ENCODE results near the gene COL11A2. TPM values are rescaled to one million over a fixed set of nuclear protein-coding genes. Genes with fewer than 3 reads are reported as not detected.

The COL11A2 gene
- total and polyA plus RNA-seq, 2 of the 13 experiments (the other 11 are each of a cell fraction or from before 2014, with no cell fraction given): 0.55 TPM

- BruUV-seq (replicated peaks): TSS peak; percentile 83
- no peak overlapping the region for H2AFZ ChIP-seq (ENCODE audit: low read length)
- TF ChIP-seq KDM4B (CRISPR knock-in tag; IDR thresholded peaks at IDR 0.05) (0 out of 2 replicates have a peak, but pooled peaks have one; percentile 4), SMAD1 (CRISPR knock-in tag; IDR thresholded peaks at IDR 0.05; ENCODE audit: borderline replicate concordance, low read depth) (no peak), ZNF501 (CRISPR knock-in tag; IDR thresholded peaks at IDR 0.05) (no peak), ZNF274 (CRISPR knock-in tag; IDR thresholded peaks at IDR 0.05) (no peak), RBAK (CRISPR knock-in tag; IDR thresholded peaks at IDR 0.05) (0 out of 2 replicates have a peak, but pooled peaks have one; percentile 43), ZNF256 (CRISPR knock-in tag; conservative IDR thresholded peaks at IDR 0.05) (peak; percentile 12; the same call in 1 of the 2 replicates), CENPBD1 (CRISPR knock-in tag; IDR thresholded peaks at IDR 0.05; ENCODE audit: borderline replicate concordance, low read depth) (no peak), ARNTL (CRISPR knock-in tag; IDR thresholded peaks at IDR 0.05) (no peak), ZNF616 (CRISPR knock-in tag; IDR thresholded peaks at IDR 0.05; ENCODE audit: low read depth) (0 out of 2 replicates have a peak, but pooled peaks have one; percentile 25), NCOA1 (CRISPR knock-in tag; IDR thresholded peaks at IDR 0.05) (0 out of 2 replicates have a peak, but pooled peaks have one; percentile 51), POLR2AphosphoS2 (IDR thresholded peaks at IDR 0.05; ENCODE audit: low read depth, low read length) (0 out of 2 replicates have a peak, but pooled peaks have one; percentile 6), ZSCAN21 (CRISPR knock-in tag; IDR thresholded peaks at IDR 0.05; ENCODE audit: borderline replicate concordance) (peak; percentile 45; the same call in 1 of the 2 replicates), EEA1 (CRISPR knock-in tag; IDR thresholded peaks at IDR 0.05; ENCODE audit: borderline replicate concordance) (peak; percentile 27; the same call in 1 of the 2 replicates), HOXA7 (CRISPR knock-in tag; IDR thresholded peaks at IDR 0.05) (no peak), ZNF30 (CRISPR knock-in tag; IDR thresholded peaks at IDR 0.05) (no peak), ZNF781 (CRISPR knock-in tag; IDR thresholded peaks at IDR 0.05; ENCODE audit: borderline replicate concordance, not compliant biosample characterization) (peak; percentile 31), RERE (CRISPR knock-in tag; IDR thresholded peaks at IDR 0.05; ENCODE audit: low read depth) (no peak), ZNF326 (CRISPR knock-in tag; IDR thresholded peaks at IDR 0.05; ENCODE audit: borderline replicate concordance) (no peak), ZNF747 (CRISPR knock-in tag; IDR thresholded peaks at IDR 0.05; ENCODE audit: borderline replicate concordance) (no peak), RAD21 (CRISPR knock-in tag; IDR thresholded peaks at IDR 0.05) (peak; percentile 30)
Observed at GRCh38 chr6:33201147-33201545, 8.9 kb upstream of the COL11A2 start.

More at GRCh38 chr6:33201147-33201545, 8.9 kb upstream of the COL11A2 start:
- peaks cover 68% of the 10 kb centered on the region for H3K4me1 ChIP-seq (ENCODE audit: insufficient read depth, low read length)
- POLR2A ChIA-PET: no interaction called here
- FAIRE-seq (no peak), ATAC-seq (peak; percentile 1; the same call in 2 of the 3 replicates), DNase-seq (ENCODE audit: low spot score) (peak; percentile 50)
- H3K27ac ChIP-seq (ENCODE audit: extremely low read length, insufficient read depth, low read length): peak overlapping the region; percentile 99
- WGBS (ENCODE audit: low lambda C conversion rate): 0% methylated on average over 5 of the region's 14 CpGs
- peak overlapping the region; percentile 99 for H3K4me2 ChIP-seq (ENCODE audit: low read depth, low read length)
- in situ Hi-C loops (cut with HindIII; ENCODE audit: extremely low pct_ligation_motif_present, low pct_unique_long_range_greater_than_20kb) (loop anchor here (5.0 to 10.0 kb wide), 3 partner anchors 46 to 214 kb away; partner anchors contain the start of genes CUTA, PHF1 and RGL2), intact Hi-C loops (cut with micrococcal nuclease; ENCODE audit: unreplicated experiment) (loop anchor here (1.0 to 2.0 kb wide), 2 partner anchors 48 to 70 kb away; partner anchors contain the start of gene VPS52)
- H4K20me1 ChIP-seq (ENCODE audit: insufficient read depth, low read length): peaks cover 29% of the 10 kb centered on the region
- no peaks in the 10 kb centered on the region for H3K9me3 ChIP-seq (ENCODE audit: low read length)
- H3K9ac ChIP-seq (ENCODE audit: insufficient read depth, low read depth, low read length): peak overlapping the region; percentile 99
- H3K36me3 ChIP-seq (replicated peaks in 1 of 2; ENCODE audit: control insufficient read depth in 1 of 2, insufficient read depth in 2 of 2, low read length in 2 of 2): peaks cover 11 to 35% of the 10 kb centered on the region in 2 experiments
- H3K27me3 ChIP-seq (ENCODE audit: control insufficient read depth in 1 of 2, insufficient read depth in 2 of 2, low read length in 2 of 2): peaks cover 0 to 4% of the 10 kb centered on the region in 2 experiments; a peak in 1 of 5 replicates
- H3K4me3 ChIP-seq (replicated peaks in 1 of 3; ENCODE audit: insufficient read depth in 1 of 3, low read depth in 2 of 3, low read length in 3 of 3): peak overlapping the region; percentile 87 to 93 (median 93)
- peaks cover 44% of the 10 kb centered on the region for H3K79me2 ChIP-seq (ENCODE audit: insufficient read depth, low read length)
- CTCF ChIA-PET (ENCODE audit: low intra/inter-chr PET ratio, low total read pairs): interaction anchor here (1.4 kb wide), 1 partner anchor 47 kb away, joined by 4 read pairs; no protein-coding TSS in a partner anchor
